Stimulated activated CD4-positive, alpha-beta T cell treated with anti-CD3 and anti-CD28 coated beads, TNF-alpha, amount 100 ng/mL, for 48 hours (primary cell): ENCODE data around the gene LRRC4C.
"Not testable (repeated sequence)": the region's sequence is repeated elsewhere in the genome, so short reads cannot be mapped to it uniquely, and the experiment has no call there.

Source experiments
- DNase-seq, 3 donors: peaks; one replicate each; pipeline ENCODE4 v3.0.0-alpha.2; 2020; ENCODE audit warnings: low read depth in 3 of 3

Gene LRRC4C

DNA sequence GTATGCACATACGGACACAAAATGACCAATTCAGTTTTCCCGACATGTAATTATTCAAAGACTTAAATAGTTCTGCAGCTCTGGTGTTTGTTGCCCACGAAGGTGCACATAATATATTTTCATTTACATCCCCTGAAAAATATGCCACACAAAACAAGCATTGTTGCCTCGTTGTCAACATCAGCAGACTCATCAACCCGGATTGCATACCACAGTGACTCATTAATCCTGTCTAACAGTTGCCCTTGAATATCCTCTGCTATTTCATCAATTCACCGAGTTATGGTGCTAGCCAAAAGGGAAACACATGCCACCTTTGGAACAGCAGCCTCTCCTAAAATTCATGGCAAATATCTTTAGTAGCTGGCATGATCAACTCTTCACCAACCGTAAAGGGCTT, 582.2 kb downstream of the LRRC4C start:
- no peak for DNase-seq

DNA sequence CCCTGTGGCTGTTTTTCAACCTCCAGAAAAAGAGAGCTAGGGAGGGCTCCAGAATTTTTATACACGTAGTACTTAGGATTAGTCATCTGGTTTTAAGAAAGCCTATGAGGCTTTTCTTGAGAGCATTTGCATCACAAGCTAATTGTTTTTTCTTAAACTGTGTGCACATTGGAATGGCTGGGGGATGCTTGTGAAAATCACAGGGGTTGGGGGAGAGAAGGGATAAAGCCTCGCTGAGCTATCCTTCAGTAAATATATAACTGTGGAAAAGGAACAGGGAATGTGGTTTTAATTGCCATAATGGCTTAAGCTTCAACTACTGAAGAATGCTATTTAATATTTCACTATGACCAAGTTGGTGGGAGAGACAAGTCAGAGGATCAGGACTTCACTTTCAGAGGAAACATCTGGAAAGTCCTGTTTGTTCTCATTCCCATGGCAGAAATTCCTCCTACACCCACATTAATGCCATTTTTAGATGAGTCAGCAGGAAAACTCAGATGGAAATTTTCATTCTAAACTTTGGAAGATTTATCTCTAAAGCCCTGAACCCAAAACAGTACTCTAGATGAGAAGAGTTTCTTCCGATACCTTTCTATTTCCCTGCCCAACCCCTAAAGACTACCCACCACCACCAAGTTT, 591.3 kb downstream of the LRRC4C start:
- DNase-seq: no peak

DNA sequence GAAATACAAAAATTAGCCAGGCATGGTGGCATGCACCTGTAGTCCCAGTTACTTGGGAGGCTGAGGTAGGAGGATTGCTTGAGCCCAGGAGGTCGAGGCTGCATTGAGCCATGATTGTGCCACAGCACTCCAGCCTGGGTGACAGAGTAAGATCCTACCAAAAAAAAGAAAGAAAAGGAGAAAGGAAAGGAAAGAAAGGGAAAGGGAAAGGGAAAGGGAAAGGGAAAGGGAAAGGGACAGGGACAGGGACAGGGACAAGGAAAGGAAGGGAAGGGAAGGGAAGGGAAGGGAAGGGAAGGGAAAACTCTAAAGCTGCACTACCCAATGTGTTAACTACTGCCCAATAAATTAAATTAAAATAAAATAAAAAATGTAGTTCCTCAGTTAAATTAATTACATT, 601.7 kb downstream of the LRRC4C start:
- DNase-seq: not testable (repeated sequence)

DNA sequence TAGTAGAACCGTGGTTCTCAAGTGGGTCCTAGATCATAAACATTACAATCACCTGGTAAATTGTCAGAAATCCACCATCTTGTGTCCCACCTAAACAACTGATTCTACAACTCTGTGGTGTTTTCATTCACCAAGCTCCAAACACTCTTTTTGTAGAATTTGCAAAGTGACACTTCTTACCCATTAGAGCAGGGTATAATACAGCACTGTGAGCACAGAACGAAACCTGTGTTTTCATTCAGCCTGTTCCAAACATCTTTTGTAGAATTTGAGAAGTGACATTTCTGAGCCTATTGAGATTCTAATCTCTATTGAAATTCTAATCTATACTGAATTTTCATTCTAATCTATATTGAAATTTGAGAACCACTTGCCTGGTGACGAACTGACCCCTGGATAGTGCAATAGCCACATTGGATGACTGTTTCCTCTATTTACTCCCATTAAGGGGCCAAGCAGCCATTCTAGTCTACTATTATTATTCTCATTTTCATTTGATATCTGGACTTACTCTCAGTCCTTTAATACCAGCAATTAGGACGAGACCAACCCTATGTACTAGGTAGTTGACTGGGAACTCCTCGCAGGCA, 616.6 kb downstream of the LRRC4C start:
- no peak for DNase-seq

DNA sequence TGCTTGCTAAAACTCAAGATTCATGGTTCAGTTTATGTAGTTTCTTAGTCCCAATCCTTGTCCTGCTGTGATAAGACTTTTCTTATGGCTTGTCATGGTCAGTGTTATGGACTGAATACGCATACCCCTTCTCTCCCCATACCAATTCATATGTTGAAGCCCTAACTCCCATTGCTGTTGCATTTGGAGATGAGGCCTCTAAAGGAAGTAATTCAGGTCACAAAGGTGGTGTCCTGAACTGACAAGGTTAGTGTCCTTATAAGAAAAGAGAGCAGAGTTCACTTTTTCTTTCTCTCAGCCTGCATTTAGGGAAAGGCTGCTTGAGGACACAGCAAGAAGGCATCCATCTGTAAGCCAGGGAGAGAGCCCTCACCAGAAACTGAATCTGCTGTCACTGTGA, 618.2 kb downstream of the LRRC4C start:
- DNase-seq: no peak

DNA sequence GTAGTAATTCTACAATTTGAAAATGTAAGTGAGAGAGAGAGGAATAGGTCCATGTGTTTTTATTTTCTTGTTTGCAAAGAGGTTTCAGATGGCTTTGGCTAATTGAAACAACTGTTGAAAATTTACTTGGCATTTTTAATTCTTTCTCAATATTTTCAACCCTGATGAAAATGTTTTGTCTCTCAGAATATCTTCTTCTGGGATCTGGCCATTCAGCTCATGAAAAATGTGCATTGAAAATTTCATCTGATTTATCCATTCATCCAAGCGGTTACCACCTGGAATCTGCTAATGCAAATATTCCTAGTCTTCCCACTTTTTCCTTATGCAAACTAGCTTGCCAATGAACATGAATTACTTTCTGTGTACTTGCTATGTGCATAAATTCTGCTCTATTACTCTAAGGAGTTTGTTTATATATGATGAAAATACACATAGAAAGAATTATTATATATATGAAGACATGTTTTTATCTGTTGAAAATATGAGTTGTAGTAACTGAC, 621.2 kb downstream of the LRRC4C start:
- no peak for DNase-seq

DNA sequence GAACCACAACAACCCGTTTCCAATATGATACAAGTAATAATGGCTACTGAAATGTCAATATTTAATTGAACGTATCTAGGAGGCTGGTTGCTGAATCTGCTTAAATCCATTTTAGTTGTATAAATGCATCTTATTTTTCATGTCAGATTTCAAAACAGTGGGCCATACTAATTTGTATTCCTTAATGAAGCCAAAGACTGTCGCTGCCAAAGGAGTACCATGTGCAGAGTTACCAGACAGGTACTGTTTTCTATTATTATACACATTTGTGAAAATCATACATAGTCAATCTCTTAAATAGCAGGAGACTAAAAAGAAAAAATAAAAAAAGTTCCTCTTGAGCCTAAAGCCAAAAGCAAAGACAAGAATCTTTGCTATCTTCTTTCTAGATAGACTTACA, 632.3 kb downstream of the LRRC4C start:
- DNase-seq: no peak

DNA sequence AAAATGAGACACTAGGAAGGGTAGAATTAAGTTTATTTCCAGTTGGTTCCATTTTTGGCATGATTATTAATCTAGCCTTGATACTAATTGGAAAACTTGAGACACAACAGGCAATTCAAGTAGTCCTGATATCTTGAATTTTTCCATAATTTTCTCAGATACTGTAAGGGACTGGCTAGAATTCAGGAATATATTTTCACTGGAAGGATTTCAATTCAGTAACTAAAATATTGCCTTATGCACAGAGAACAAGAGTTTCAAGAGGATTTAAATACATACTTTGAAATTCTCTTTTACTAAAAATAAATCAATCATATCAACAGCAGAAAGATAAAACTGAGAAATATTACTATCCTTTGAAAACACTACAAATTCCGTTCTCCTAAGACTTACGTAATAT, 632.9 kb downstream of the LRRC4C start:
- no peak for DNase-seq

DNA sequence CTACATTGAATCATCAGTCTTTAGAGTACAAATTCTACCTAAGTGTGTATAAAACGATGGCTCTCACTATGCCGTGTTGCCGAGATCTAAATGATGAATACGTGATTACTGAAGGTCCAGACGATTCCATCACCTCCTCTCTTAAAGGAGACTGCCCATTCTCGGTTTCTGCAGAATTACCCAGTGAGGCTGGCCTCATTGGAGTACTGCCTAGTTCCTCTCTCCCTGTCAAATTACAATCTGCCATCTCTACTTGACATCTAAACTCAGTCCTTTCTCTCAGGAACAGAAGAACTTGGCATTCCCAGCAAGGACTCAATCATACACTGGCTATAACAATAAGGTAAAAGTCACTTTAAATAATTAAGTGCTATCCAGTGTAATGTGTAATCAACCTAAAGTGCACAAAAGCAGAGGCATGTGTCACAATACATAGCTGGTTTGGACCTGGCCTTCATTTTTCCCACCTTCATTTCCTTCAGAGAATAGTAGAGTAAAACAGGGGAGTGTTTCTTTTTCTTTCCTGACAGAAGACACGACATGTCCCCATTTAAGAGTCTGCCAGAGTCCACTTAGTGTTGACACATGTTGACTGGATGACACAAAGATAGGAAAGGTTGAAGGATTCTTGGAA, 634.1 kb downstream of the LRRC4C start:
- no peak for DNase-seq

DNA sequence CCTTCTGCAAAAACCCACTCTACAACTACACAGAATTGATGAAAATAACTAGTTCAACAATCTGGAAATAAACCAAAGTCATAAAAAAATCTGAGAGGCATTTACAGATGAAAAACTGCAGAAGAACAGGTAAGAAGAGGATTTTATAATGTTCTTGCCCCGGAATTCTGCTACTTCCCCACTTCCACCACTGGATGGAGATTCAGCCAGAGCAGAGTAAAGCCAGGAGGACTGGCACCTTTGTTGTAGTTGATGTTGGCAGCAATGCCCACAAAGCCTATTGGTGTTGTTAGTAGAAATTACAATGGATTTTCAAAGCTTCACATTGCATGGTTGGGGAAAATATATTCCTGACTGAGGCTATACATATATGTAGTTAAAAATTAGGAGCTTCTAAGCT, 640.2 kb downstream of the LRRC4C start:
- DNase-seq: no peak

DNA sequence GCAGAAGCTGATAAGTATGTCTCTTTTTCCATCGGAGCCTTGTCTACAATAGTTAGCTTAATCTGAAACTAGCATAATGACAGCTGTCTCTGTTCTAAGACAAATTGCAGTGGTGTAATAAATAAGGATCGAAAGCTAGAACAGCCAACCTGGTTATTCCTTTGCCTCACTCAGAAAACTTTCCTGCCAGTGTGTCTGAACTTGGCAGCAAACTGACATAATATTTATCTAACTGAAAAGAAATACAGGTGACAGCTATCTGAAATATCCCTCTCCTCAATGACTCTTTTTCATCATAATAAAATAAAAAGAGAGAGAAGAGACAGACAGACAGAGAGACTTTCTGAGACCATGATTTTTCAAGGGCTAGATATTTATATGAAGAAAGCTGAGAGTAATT, 642.5 kb downstream of the LRRC4C start:
- no peak for DNase-seq

DNA sequence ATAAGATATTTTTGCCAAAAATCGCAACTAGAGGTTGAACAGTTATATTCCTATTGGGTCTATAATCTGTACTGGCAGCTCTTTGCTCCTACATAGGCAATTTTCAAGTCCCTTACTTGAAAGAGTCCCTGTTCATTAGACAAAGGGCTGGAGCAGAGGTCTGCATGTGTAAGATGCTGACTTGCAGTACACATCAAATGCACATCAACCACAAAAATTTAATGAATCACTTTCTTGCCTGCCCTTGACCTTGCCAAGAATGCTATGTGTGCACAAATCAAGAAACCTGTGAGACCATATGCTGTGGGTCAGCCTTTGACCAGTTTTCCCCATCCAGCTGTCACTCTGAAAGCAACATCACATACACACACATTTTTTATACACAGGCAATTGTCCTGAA, 661.5 kb downstream of the LRRC4C start:
- DNase-seq: no peak

DNA sequence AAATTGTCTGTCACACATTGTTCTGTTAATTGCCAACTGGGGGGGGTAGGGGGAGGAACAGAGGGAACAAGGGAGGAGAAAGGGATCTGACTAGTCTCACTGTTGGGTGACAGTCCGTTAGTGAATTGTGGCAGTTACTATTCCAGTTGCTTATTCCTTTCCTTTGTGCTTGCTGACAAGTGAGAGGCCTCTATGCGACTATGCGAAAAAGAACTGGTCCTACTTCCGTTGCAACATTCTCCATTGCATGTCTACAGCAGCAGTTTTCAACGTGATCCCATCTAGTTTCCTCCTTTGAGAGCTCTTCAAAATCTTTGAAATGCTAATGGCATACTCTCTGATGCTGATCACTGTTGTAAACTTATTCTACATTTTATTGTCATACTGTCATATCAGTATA, 672.2 kb downstream of the LRRC4C start:
- no peak for DNase-seq

DNA sequence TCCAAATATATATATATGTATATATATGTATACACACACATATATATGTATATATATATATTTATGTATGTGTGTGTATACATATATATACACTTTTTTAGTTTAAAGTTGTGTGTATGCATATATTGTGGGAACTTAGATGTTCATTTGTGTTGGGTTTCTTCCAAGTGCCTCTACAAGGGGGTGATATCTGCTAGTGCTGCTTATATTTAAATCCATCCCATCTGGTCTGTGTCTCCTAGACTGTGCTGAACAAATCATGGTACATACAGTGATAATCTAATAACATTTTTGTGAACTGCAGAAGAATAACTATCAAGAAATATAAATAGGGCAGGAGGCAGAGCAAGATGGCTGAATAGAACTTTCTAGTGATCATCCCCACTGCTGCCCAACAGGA, 696.4 kb downstream of the LRRC4C start:
- no peak for DNase-seq

DNA sequence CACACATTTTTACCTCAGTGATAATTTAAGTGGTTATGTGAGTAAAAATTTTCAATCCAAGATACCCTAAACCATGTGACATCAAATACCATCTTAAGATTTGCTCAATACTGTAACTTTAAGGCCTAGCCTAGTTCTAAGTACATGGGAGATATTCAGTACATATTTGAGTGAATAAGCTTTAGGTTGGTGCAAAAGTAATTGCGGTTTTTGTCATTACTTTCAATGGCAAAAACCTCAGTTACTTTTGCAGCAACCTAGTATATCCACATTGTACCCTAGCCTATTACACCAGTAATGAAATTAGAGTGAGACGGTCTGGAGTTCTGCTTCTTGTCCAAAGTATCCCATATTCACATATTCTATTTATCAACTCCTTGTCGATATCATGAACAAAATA, 700.1 kb downstream of the LRRC4C start:
- DNase-seq: no peak

DNA sequence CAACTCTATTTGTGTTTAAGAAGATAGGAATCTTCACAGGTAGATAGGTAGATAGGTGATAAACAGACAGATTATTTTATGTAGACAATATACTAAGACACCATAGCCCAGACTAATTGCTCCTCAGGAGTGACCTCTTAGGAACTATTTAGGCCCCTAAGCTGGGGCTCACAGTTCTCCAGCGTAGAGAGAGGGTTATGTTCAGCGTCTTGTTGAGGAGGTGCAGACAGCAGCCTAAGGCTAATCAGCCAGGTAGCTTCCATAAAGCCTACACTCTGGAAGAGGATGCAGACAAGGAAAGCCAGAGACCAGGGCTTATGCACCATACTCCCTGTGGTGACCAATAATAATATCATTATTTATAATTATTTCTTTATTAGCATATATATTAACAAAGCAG, 705.2 kb downstream of the LRRC4C start:
- no peak for DNase-seq

DNA sequence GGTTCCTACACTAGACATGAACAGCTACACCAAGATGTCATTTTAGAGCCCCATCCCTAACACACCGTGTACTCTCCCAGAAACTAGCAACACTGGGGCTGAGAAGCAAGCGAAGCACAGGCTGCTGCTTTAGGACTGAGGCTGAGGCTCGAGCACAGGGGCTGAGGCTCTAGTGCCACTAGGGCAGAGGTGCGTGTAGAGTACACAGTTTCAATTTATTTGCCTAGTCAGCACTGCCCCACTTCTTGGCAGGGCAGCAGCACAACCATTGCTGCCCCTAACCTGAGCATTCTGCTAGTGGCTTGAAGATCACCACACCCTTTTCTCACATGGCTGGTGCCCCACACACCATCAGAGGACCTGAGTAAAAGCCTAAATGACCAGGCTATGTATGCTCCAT, 713.2 kb downstream of the LRRC4C start:
- no peak for DNase-seq

DNA sequence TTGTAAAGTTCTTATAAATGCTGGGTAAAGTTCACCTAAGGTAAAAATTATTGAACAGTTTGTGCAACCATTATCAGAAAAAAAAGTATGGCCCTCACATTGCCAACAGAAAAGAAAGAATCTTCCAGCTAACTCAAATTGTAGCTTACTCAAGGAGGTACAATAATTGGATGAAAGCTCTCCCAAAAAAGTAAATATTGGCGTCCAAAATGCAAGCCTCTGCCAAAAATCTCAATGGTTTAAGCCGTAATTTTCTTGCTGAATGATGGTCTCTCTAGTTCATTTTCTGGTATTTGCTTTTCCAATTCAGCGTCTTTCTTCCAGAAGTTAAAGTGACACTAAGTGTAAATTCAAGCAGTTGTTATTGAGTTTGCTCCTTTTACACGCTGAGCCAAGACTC, 727.3 kb downstream of the LRRC4C start:
- no peak for DNase-seq

DNA sequence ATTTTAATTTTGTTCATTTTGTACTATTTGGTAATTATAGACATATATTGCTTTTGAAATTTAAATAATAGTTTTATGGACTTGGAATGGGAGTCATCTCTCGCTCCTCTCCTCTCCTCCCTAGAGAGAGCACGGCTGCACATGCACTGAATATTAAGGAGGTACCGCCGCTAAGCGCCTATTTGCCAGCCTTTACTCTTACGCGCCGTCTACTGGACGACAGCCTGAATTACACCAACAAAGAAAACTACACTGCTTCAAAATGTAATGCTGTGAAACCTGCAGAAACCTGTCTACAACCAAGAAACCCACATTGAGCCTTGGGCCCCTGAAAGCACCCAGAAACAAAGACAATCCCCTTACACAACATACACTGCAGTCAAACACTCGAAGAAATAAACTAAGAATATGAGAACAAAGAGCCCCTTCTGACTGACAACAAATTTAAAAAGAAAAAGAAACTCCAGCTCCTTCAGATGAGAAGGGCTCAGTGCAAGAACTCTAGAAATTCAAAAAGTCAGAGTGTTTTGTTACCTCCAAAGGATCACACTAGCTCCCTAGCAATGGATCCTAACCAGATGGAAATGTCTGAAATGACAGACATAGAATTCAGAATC, 737.2 kb downstream of the LRRC4C start:
- no peak for DNase-seq

DNA sequence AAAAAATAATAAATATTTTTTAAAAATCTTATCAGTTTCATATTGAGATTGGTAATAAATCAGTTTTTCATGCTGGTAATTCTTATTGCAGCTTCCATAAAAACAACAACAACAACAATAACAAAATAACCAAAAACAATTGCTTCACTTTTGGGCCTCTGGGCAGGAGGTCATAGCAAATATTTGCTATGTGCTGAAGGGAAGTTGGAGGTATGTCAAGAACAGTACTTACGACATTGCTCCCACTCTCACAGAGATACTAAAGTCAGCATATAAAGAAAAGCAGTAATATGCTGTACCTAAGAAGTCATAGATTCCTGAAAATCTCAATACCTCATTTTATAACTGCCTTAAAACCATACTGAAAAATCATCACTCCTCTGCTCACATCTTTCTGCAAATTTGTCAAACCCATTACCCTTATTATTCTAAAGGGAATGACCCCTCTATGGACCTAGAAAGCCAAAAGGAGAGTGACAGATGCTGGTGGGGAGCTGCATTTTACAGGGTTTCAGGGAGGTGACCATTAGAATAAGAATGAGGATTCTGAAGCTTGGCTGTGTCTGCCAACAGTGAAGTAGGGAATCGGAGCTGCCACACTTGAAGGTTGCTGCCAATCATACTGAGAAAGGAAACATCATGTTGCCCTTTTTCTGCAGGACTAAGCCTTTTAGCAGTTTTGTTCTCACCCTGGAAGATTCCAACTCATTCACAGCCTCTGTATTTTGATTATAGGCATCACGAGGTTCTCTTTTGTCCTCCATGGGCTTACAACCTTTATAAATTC, 742.9 kb downstream of the LRRC4C start:
- DNase-seq: no peak

DNA sequence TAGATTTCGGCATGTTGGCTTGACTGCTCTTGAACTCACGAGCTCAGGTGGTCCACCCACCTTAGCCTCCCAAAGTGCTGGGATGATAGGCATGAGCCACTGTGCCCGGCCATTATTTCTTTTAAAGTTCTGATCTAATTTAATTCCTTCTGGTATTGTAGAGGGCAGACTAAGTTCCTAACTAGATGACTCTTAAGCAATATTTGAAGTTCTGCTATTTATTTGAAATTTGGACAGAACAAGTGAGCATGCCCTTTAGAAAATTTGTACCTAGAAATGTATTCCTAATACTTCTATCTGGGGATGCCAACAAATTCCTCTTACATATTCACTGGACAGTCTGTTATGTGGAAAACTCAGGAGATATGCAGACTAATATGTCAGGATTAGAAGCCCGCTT, 746.4 kb downstream of the LRRC4C start:
- DNase-seq: no peak

DNA sequence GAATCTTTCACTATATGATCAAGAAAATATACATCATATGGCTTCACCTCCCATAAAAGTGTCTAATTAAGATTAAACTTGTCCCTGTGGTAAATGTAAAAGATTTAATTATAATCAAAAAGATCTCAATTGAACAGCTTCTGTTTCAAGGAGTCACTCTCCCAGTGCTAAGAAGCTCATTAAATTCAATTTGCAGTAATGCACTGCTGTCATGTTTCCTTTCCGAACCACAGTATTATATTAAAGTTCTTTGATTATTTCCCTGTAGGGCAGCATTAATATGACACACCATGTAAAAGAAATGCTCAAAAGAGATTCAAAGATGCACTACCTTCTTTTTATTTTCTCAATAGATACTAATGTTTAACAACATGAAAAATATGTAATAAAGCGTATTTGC, 758.4 kb downstream of the LRRC4C start:
- no peak for DNase-seq
